Limb (tissue), 2 donors: Measurements from ENCODE around the gene SLC16A5.
"Not testable (repeated sequence)": the region's sequence is repeated elsewhere in the genome, so short reads cannot be mapped to it uniquely, and the experiment has no call there.

Source experiments
- DNase-seq, 2 donors: peaks; one replicate each; pipeline ENCODE4 v3.0.0-alpha.2; 2016; ENCODE audit errors: extremely low spot score in 2 of 2

The SLC16A5 gene

DNA sequence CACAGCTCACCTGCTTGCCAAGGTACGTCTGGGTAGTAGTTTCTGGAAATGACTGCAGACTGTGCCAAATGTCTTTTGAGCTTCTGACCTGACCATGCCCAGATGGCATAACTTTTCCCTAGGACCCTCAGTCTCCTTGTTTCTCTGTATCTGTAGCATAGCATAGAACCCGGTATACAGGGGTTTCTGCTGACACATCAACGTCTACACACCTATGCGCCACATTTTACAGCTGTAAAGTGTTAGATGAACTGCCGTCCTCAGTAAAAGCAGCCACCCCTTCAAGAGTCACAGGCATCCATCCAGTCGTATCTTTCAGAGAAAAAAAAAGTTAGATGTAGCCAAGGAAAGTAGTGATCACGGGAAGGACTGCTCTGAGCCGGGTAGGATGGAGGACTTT lies 23.3 kb upstream of the SLC16A5 start:
- no peak for DNase-seq

DNA sequence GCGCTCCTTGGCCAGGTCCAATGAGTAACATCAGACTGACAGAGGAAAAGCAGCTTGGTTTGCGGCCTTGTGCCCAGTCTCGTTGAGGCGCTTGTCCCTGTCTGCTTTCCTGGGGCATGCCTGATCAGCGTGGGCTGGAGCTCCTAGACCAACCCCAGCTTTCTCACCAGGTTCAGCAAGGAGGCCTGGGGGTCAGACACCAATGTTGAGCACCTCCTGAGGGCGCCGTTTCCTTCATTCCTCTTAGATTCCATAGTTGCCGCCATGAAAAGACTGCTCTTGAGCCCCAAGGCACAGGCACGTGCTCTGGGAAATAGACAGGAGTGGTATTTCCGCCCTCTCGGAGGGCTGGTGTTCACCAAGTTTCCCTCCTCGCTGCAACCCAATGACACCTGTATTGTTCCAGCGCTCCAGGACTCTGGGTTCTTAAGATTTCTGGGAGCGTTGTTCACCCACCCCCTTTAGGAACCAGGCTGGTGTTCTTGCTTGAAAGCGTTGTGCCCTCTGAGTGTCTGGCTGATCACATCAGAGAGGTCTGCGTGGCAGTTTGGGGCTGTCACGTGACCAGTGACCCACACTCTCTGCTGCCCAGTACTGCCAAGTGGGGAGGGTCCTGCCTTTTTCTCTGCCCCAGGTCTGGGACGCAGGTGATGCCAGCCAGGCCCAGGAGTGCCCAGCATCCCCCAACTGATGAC lies 22.7 kb upstream of the SLC16A5 start:
- DNase-seq = no peak

DNA sequence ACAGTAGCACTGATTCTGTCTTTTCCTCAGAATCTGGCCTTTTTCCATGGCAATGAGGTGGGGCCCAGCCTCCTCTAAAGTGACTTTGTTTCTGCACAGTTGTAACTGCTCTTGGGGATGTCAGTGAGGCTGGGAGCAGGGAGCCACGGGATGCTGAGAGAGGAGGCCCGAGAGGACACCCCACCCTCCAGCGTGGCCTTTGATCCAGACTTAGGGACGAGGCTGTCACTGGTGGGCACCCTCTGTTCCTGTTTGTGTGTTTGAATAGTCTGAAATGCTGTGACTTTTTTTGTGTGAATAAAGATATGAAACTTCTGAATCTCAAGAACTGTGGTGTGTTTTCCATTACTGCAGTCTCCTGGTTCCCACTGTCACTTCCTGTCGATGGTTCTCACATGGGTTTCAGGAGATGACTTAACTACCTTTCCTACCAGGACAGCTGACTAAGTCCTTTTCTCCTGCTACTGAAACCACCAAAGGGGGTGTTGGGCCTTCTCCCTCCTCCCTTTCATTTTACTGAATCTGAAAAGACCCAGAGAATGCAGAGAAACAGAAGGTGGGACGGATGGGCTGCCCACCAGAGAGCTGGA lies 22.1 kb upstream of the SLC16A5 start:
- DNase-seq = no peak

DNA sequence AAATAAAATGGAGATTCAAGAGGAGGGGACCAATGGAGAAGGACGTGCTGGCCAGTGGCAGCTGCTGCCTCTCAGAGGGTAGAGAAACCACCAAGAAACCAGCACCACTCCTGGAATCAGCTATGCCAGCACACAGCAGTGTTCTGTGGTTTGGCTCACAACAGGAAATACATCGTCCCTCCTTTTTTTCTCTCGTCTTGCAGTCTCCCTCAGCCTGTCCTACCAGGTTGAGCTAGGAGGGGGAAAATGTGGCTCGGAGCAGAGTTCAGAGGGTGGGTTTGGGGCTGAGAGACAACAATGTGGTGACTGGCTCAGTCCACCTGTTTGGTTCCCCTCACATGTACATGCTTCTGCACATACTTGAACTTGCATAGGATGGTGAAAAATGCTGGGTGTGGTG lies 19.9 kb upstream of the SLC16A5 start:
- no peak for DNase-seq

DNA sequence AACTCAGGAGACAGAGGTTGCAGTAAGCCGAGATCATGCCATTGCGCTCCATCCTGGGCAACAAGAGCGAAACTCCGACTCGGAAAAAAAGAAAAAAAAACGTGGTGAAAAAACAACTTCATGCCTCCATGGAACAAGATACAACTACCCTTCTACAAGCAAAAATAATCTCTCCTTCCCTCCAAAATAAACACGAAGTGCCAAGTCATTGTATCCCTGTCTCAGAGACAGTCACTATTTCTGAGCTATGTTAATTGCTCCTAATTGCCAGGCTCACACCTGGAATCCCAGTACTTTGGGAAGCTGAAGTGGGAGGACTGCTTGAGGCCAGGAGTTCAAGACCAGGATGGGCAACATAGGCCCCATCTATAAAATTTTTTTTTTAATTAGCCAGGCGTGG lies 19.0 kb upstream of the SLC16A5 start:
- DNase-seq = no peak

DNA sequence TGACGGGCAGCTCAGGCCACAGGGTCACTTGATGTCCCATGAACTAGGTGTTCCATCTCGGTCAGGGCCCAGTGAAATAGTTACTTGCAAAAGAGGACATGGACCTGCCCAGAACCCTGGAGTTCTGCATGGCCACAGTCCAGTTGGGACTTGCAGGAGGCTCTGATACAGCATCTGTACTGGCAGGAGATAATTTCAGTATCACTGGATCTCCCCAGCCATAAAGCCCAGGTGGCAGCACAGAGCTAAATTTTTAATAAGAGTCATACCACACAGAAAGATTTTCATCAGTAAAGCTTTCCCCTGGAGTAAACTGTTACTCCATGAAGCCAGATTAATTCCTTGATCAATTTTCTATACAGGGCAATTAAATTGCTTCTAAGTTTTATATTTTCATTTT lies 18.0 kb upstream of the SLC16A5 start:
- no peak for DNase-seq

DNA sequence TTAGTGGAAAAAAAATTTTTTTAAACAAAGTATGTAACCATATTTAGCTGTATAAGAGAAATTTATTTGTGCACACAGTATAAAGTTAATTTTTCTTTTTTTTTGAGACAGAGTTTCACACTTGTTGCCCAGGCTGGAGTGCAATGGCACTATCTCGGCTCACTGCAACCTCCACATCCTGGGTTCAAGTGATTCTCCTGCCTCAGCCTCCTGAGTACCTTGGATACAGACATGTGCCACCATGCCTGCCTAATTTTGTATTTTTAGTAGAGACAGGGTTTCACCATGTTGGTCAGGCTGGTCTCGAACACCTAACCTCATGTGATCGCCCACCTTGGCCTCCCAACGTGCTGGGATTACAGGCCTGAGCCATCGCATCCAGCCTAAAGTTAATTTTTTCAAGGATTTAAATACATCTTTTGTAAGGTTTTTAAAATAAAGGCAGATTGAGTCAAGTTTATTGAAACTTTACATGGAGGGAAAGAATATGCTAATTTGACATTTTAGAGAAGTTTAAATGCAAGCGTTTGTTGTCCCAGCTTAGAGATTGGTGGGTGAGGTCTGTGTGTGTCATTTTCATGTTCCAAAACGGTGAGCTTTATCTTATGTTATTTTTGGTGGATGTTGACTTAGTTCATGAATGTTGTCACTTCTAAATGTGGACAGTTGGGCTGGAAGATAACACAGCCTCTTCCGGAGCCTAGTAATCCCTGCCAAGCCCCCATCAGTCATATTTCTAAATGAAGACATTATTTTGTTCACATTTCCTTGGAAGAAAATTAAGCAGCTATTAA lies 16.1 kb upstream of the SLC16A5 start:
- not testable (repeated sequence) for DNase-seq

DNA sequence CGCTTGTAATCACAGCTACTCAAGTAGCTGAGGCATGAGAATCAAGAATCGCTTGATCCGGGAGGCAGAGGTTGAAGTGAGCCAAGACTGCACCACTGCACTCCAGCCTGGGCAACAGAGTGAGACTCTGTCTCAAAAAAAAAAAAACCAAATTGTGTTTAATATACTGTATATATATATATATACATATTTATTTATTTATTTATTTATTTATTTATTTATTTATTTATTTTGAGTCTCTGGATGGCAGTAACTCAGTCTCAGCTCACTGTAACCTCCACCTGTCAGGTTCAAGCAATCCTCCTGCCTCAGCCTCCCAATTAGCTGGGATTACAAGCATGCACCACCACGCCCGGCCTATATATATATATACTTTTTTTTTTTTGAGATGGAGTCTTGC lies 14.8 kb upstream of the SLC16A5 start:
- DNase-seq = not testable (repeated sequence)

DNA sequence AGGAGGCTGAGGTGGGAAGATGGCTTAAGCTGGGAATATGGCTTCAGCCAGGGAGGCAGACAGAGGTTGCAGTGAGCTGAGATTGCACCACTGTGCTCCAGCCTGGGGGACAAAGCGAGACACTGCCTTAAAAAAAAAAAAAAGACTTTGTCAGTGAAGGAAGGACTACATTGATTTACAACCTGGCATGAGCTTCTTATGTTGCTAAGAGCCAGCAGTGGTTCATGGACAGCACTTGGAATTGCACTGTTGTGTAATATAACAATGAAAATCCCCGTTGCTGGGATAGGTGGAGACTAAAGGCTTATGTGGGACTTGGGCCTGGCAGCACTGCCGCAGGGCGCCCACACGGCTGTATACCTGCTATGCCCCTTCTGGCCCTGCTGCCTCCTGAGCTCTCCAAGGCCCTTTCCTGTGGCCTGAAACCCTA lies 14.1 kb upstream of the SLC16A5 start:
- no peak for DNase-seq

DNA sequence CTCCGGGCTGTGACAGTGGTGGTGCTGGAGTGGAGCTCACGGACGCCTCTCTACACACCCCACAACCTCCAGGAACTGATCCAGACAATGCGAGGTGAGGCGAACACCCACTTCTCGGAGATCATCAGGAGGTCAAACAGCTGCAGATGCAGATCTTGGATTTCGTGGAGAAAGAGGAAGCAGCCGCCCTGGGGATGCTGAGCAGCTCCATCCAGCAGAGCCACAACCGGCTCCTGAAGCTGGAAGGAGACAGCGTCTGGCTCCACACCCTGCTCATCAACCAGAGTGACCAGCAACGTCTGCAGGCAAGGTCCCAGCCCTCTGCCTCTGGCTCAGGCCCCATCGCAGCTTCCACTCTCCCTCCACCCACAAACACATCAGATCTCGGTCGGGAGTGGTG lies 13.2 kb upstream of the SLC16A5 start:
- DNase-seq = peak in 1 of 2 donors; percentile 27

DNA sequence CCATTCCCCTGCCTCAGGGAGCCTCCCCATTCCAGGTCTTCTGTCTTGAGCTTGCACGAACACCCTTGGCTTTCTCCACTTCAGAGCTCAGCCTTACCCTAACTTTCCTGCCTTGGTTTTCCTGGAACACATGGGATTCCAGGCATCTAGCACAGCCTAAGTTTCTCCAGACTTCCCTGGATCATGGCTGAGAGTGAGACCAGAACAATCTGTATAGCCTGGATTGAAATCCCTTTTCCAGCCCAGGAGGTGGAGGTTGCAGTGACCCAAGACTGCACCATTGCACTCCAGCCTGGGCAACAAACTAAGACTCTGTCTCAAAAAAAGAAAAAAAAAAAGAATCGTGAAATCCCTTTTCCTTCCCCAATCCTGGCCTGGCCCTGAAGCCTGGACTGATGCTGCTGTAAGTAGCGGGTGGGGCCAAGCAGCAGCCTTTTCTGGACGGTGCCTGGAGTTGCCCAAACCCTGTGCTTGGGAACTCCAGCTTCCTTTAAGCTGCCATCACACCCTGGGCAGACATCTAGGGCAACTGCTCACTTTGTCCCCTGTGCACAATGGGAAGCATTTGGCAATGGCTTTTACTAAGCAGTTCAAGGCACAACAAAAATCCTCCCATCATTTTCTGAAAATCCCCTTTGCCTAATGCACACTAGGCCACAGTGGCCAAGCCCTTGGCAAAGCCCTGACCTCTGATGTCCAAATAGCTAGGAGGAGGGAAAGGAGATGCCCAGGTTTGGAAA lies 12.0 kb upstream of the SLC16A5 start:
- DNase-seq = no peak

DNA sequence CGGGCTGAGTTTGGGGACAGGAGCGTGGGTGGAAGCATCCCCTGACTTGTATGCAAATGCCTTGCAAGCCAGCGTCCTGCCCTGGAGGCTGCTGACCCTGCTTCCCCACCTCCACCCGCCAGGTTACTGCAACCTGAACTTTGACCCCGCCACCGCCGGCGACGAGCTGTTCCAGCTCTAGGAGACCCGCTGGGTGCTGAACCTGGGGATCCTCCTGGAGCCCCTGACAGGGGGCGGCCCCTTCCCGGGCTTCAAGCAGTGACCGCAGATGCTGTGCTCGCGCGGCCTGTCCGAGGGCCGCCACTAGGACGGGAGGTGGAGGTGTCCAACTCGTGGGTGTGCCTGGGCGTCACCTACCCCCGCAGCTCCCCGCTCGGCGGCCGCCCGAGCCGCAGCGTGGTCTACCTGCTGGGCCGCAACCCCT lies 10.7 kb upstream of the SLC16A5 start:
- no peak for DNase-seq

DNA sequence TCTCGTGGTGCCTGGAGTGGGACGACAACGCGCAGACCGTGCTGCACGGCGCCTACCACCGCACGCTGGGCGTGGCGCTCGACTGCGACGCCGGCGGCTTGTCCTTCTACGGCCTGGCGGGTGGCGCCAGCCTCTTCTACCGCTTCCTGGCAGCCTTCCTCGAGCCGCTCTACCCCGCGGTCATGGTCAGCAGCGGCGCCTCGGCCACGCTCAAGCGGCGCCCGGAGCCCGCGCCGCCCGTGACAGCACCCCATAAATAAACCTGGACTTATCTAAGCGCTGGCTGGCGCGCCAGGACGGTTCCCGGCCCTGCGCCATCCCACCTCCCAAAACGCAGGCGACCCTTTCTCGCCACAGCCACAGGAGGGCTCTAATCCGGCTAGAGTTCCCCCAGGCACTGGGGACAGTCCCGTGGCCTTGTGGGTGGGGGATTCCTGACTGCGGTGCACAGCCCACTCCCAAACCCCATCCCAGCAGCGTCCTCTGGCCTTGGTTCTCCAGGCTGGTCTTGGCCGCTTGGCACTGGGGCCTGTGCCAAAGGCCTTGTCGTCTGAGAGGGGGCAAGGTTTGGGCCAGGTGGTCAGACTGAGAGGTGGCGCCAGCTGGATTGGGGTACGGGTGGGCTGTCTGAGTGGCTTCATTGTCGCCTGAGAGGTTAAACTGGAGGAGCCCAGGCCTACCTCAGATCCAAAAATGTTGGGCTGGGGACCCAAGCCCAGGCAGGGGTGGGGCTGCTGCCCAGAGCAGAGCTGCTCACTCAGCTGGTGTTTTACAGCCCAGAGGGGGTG lies 10.1 kb upstream of the SLC16A5 start:
- peak; percentile 33 to 70 for DNase-seq

DNA sequence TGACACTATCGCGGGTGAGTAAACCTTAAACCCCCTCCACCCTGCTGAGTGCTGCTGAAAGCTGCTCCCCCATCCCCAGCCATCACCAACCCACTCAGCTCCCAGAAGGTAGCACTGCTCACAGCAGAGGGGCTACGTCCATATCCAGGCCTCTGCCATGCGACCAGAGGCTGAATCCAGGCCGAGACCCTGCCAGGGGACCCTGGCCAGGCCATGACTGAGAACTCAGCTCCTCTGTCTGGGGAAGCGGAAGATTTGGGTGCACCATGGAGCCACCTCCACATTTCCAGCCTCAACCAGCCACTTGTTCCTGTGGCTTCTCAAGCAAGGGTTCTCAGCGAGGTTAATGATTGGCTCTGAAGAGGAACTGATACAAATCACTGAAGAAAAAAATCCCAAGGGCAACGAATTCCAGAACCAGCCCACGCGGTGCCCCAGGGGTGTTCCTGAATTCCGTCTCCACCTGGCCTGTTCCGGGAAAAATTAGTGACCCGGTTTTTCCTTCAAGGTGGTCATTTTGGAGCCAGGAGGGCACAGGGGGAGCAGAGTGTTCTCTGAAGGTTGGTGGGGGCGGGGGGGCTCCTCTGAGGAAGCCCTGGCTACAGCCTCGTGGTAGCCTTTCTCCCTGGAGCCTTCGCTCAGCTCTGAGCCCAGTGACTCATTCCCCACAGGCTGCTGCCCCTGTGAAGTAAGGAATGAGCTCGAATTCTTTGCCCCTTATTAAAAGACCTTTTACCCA lies 9.3 kb upstream of the SLC16A5 start:
- no peak for DNase-seq

DNA sequence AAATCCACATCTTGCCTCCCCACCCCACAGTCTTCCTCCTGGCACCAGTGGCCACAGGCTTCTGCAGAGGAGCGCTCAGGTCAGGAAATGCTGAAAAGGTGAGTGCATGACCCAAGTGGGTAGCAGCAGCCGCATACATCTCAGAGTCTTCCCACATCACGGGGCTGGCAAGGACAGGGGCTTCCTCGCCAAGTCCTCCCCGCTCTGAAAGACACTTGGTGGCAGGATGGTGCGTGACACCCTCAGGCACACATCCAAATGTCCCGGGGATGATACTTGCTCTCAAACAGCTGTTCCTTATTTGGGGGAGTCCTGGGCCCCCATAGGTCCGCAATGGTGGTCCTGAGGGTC lies 8.8 kb upstream of the SLC16A5 start:
- DNase-seq = no peak

DNA sequence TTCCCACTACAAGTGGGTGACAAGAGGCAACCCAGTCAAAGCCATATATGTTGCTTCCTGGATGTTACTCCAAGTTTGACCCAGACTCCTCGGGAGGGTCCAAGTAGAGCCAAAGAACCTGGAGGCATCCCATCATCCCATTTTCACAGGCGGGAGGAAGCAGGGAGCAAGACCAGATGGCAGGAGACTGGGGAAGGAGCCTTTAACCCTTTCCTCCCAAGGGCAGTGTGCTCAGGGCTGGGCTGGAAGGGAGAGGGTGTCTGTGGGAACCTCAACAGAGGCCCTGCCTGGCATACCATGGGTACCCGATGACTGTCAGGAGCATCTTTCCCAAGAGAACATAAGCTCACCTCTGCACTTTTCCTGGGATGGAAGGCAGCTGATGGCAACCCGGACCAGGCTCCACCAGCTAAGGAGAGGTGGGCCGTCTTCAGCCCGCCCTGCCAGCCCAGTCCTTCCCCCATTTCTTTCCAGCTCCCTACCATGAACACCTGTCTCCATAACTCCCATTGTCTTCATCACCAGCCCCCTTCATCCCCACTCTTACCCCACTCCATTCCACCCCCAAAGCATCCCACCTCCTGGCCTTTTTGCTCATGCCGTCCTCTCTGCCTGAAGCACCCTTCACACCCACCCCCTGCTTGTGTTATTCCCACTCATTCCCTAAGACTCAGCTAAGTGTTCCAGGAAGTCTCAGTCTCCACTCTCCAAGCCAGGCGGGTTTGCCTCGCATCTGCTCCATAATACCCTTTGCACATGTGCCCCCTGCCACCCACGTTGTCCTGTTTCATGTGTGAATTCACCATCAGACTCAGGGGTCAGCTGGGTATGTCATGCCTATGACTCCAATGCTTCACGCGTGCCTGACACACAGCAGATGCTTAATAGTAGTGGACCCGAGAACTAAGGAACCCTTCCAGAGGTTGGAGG lies 5.9 kb upstream of the SLC16A5 start:
- DNase-seq = no peak

DNA sequence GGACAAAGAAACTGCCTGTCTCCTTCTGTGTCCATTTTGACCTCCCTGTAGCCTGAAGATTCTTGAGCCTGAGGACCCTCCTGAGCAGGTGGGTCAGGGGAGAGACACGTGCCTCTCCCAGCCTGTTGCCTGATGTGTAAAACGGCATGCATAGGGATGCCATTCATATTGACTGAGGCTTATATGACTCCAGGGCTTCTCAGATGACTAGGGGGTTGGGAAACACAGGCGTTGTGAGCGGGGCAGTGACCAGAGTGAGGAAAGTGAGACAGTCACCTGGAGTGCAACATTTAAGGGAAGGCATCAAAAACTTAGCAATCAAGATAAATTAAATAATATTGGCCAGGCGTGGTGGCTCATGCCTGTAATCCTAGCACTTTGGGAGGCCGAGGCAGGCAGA lies 5.1 kb upstream of the SLC16A5 start:
- DNase-seq = no peak

DNA sequence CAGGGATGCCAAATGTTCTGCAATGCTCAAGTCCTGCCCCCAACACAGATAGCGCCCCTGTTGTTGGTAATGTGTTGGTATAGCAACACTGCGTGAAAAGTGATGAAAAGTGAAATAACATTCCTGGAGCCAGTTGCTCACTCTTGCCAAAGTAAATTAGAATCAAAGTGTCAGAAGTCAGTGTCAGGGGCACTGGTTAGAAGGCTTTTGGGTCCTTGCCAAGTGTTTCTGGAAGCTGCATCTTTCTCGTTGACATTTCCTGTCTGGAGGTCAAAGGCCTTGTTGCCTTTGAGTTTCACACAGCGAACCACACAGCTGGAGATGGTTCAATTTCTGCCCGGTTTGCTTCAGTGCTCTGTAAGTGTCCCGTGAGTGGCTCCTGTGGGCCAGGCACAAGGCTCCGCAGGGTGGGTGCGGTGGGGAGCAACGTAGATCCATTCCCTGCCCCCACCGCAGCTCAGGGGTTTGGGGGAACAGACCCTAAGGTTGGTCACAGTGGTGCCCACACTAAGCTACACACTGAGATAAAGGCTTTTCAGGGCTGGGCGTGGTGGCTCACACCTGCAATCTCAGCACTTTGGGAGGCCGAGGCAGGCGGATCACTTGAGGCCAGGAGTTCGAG lies 3.6 kb upstream of the SLC16A5 start:
- DNase-seq = no peak
